HG03558 (cell line): Measurements from ENCODE around the gene STX3.
A peak's percentile ranks its signal among the peaks of the same experiment; 100 is the strongest.
"Not testable (repeated sequence)": the region's sequence is repeated elsewhere in the genome, so short reads cannot be mapped to it uniquely, and the experiment has no call there.

Experiments used
- ATAC-seq: cut with Tn5 transposase; IDR thresholded peaks from one replicate; pipeline ENCODE4 v1.9.1; 2021; ENCODE audit warnings: moderate number of reproducible peaks; ENCODE audit not compliant: unreplicated experiment; ENCODE audit errors: extremely low read depth

Gene STX3

GRCh38 chr11:59822989-59823566 is 67.9 kb downstream of the STX3 start:
- ATAC-seq, result no peak

DNA sequence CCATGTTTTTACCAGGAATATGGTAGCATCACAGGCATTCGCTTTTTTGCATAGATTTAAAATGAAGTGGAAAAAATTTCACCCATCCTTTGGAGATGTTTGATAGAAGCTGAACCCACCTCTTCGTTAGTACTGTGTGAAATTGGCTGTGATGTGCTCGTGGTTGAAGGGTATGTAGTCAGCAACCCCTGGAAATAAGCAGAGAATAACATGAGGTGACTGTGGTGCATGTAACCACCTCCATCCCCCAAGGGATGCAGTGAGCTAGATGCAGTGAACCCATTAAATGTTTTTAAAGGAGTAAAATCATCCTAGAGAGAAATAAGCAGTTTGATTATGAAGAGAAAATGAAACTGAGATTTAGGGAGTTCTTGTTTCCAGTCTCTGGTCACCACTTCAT is 74.2 kb downstream of the STX3 start:
- ATAC-seq, result no peak

- no peak for ATAC-seq
These were observed 78.4 kb downstream of the STX3 start for GRCh38 chr11:59833602-59834001.

DNA sequence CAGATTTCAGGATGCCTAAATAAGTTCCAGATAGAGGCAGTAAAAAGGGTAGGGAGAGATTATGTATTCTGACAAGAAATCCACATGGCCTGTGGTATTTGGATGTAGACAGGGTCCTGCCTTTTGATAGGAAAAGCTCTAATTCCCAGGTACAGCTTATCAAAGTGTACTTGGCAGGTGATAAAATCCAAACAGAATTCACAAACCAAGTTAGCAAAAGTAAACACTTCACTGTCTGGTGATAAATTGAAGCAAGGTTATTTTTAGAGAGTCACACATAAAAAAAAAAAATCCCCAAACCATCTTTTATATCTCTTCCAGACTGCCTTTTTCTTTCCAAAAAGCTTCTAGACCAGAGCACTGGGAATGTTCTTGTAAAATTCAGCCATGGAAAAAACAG is 84.4 kb downstream of the STX3 start:
- no peak for ATAC-seq

DNA sequence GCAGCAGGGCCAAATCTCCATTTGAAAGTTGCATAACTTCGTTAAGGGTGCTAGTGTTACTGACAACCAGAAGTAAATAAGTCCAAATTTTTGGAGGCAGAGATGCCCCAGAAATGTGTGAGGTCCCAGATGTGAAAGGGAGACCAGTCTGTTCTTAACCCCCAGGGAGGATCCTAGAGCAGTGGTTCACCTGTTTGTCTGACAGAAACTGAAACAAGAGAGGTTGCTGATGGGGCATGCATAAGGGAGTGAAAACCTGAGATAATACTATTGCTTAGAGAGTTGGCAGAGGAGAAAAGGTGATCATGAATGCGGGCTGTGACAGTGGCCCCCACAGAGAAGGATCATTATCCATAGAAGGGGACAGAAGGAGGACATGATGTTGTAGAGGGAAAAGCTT is 86.3 kb downstream of the STX3 start:
- ATAC-seq, result no peak

GRCh38 chr11:59842316-59842715 is 87.1 kb downstream of the STX3 start:
- ATAC-seq, result no peak

DNA sequence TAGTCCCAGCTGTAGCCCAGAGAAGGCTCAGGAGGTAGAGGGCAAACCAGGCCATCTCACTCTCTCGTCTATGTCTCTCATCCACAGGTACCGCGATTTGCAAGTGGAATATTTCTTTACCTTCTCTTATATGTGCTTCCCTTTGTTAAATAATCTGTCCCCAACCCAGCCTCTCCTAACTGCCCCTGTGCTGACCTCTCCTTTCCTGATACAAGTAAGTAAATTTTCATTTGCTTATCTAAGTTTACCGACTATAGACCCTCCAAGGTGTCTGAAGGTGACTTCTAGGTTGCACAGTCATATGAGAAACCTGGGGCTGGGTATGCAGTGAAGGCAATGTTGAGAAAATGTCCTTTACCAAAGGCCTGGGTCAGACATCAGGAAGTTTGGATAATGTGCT is 90.2 kb downstream of the STX3 start, which contains the start of gene CBLIF:
Gene CBLIF (minus strand): TSS at position 101 of the 400 bp plus-strand sequence. CDS start 46 bp downstream, at position 55.
- ATAC-seq, result no peak

DNA sequence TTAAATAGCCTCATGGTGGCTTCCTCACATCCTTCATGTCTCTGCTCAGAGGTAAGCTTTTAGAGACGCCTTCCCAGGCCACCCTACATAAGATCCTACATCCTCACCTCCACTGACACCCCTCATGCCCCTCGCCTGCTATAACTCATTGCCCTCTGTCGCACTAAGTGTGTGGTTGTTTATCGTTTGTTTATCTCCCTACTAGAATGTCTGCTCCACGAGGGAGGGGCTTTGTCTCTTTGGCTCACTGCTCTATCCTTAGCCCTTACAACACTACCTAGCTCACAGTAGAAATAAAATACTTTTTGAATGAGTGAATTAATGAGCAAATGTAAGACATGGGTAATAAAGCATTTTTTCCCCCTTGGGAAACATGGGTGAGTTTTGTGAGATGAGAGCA is 91.4 kb downstream of the STX3 start:
- no peak for ATAC-seq

DNA sequence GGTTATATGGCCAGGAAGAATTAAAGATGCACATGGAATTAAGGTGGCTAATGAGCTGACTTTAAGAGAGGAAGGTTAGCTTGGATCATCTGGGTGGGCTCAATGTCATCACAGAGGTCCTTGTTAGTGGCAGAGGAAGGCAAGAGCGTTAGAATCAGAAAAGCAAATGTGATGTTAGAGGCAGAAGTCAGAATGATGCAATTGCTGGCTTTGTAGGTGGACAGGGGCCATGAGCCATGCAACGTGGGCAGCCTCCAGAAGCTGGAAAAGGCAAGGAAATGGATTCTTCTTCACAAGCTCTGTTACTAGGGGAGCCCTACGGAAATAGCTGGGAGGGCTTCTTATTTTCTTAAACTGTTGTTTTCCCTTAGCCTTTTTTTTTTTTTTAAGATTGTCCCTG is 92.5 kb downstream of the STX3 start:
- ATAC-seq, result no peak

DNA sequence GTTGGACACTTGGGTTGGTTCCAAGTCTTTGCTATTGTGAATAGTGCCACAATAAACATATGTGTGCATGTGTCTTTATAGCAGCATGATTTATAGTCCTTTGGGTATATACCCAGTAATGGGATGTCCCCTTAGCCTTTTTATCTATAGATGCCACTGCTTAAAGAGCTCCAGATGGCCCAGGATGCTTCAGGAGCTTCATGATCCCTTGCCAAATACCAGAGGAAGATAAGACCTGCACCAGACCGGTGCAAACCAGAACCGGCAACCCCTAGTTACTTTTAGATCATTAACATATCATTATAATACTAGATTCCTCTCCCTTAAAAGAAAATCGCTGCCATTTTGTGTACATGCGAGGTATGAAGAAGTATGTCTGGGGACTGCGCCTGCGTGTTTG is 93.3 kb downstream of the STX3 start:
- not testable (repeated sequence) for ATAC-seq

GRCh38 chr11:59849129-59849528 is 94.0 kb downstream of the STX3 start:
- ATAC-seq, result peak; percentile 65

DNA sequence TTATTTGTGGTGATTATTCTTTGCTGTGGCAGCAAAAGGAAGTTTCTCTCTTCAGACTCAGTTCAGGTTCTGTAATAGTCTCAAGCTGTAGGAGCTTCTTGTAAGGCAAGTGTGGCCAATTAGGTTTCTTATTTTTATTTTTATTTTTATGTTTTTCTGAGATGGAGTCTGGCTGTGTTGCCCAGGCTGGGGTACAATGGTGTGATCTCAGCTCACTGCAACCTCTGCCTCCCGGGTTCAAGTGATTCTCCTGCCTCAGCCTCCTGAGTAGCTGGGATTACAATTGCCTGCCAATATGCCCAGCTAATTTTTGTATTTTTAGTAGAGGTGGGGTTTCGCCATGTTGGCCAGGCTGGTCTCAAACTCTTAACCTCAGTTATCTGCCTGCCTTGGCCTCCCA is 94.4 kb downstream of the STX3 start:
- not testable (repeated sequence) for ATAC-seq

DNA sequence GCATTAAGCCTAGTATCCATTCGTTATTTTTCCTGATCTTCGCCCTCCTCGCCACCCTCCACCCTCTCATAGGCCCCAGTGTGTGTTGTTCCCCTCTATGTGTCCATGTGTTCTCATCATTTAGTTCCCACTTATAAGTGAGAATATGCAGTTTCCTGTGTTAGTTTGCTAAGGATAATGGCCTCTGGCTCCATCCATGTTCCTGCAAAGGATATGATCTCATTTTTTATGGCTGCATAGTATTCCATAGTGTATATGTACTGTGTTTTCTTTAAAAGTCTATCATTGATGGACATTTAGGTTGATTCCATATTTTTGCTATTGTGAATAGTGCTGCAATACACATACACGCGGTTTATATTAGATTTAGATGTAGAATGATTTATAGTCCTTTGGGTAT is 96.2 kb downstream of the STX3 start:
- ATAC-seq, result not testable (repeated sequence)

DNA sequence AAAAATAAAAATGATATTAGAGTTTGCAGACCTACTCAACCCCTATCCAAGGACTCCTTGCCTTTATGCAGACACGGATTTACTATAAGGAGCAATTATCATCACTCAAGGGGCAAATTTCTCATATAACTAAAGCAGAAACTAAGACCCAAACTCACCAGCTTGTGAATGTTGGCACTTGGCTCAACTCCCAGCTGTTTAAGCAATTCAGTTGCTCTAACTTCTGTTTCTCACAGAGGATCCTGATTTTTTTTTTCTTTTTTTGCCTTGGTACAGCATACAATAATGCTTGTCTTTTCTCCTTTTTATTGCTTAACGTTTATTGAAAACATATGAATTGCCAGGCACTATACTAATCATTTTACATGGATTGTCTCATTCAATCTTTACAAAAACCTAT is 99.7 kb downstream of the STX3 start:
- no peak for ATAC-seq
